ENCODE results near the gene ABCA4.

ABCA4 gene

DNA sequence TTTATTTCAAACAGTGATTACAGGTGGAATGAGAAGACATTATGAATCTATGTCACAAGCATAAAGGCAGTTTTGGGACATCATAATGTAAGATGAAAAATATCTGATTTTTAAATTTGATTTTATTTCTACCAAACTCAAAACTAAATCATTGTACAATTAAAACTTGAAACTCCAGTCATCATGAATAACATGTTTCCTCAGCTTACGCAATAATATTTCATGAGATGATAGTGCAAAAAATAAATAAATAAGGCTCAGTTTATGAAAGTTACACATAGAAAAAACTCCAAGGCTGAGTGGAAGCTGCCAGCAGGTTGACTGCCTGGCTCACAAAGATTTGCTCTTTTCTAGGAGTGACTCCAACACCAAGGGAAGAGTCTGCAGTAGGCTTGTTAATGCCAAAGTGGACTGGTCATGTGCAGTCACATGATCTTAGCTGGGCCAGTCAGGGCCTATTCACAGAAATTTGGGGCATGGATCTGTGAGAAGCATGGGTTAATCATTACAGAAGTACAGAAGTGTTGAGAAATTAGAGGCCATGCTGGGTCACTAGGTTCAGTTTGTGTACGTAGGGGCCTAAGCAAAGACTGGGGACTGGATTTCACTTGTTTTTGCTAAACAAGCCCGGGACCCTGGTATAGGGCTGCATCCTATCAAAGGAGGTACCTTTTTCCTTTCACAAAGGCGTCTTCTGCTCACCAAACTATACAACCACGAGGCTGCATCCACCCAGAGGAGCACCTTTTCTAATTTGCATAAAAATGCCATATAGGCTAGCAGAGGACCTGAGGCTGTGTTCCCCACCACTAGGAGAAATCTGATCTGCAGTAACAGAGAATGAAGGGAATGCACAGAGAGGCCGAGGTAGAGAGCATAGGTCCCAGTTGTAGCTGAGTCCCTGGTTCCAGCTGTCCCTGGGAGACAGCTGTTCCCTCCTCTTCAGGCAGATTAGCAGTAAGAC, 4.9 kb upstream of the ABCA4 start:
- Histone ChIP-seq H3K9me3 (ENCODE audit: insufficient read depth, low read length, severe bottlenecking) (no peaks in the 10 kb centered on the region), H3K4me3 (ENCODE audit: low read depth in 1 of 2, low read length in 2 of 2) (no peak overlapping the region), H3K4me1 (ENCODE audit: insufficient read depth, low read length) (no peaks in the 10 kb centered on the region), H2AFZ (ENCODE audit: low read depth, low read length) (no peak overlapping the region), H3K4me2 (ENCODE audit: insufficient read depth, low read length) (no peak overlapping the region), H3K27ac (ENCODE audit: low read length) (no peak overlapping the region), H4K20me1 (ENCODE audit: insufficient read depth, low read length) (no peaks in the 10 kb centered on the region), H3K9ac (ENCODE audit: low read depth, low read length) (no peak overlapping the region), H3K36me3 (ENCODE audit: insufficient read depth, low read length) (no peaks in the 10 kb centered on the region), H3K27me3 (ENCODE audit: insufficient read depth, low read length, poor library complexity) (no peaks in the 10 kb centered on the region), H3K79me2 (ENCODE audit: insufficient read depth, low read length) (no peaks in the 10 kb centered on the region)
- ATAC-seq (ENCODE audit: insufficient read depth, low read depth) (no peak), DNase-seq (no peak)
- TF ChIP-seq CTCF (IDR thresholded peaks at IDR 0.05; ENCODE audit: borderline replicate concordance, extremely low read depth, low read length, poor library complexity, severe bottlenecking), result no peak
- TF ChIP-seq EZH2 (IDR thresholded peaks at IDR 0.05; ENCODE audit: borderline replicate concordance, low read depth, low read length, severe bottlenecking), result no peak

GRCh38 chr1:94124538-94124937, 3.6 kb upstream of the ABCA4 start:
- ATAC-seq (ENCODE audit: insufficient read depth, low read depth), result no peak

GRCh38 chr1:94122201-94122970, 1.4 kb upstream of the ABCA4 start:
- Histone ChIP-seq H3K27me3 (ENCODE audit: insufficient read depth, low read length, poor library complexity) (no peaks in the 10 kb centered on the region), H3K9me3 (ENCODE audit: insufficient read depth, low read length, severe bottlenecking) (no peaks in the 10 kb centered on the region), H3K79me2 (ENCODE audit: insufficient read depth, low read length) (no peaks in the 10 kb centered on the region), H3K27ac (ENCODE audit: low read length) (no peak overlapping the region), H4K20me1 (ENCODE audit: insufficient read depth, low read length) (no peaks in the 10 kb centered on the region), H2AFZ (ENCODE audit: low read depth, low read length) (no peak overlapping the region), H3K9ac (ENCODE audit: low read depth, low read length) (no peak overlapping the region), H3K4me1 (ENCODE audit: insufficient read depth, low read length) (no peaks in the 10 kb centered on the region), H3K4me3 (ENCODE audit: low read depth in 1 of 2, low read length in 2 of 2) (no peak overlapping the region), H3K36me3 (ENCODE audit: insufficient read depth, low read length) (no peaks in the 10 kb centered on the region), H3K4me2 (ENCODE audit: insufficient read depth, low read length) (no peak overlapping the region)
- ATAC-seq (ENCODE audit: insufficient read depth, low read depth) (no peak), DNase-seq (no peak)
- TF ChIP-seq EZH2 (IDR thresholded peaks at IDR 0.05; ENCODE audit: borderline replicate concordance, low read depth, low read length, severe bottlenecking), result no peak
- TF ChIP-seq CTCF (IDR thresholded peaks at IDR 0.05; ENCODE audit: borderline replicate concordance, extremely low read depth, low read length, poor library complexity, severe bottlenecking), result no peak

More at GRCh38 chr1:94124538-94124937, 3.6 kb upstream of the ABCA4 start:
- no peak for TF ChIP-seq CTCF (IDR thresholded peaks at IDR 0.05; ENCODE audit: borderline replicate concordance, extremely low read depth, low read length, poor library complexity, severe bottlenecking)
- TF ChIP-seq EZH2 (IDR thresholded peaks at IDR 0.05; ENCODE audit: borderline replicate concordance, low read depth, low read length, severe bottlenecking), result no peak
- no peaks in the 10 kb centered on the region for H3K9me3 ChIP-seq (ENCODE audit: insufficient read depth, low read length, severe bottlenecking)
- H2AFZ ChIP-seq (ENCODE audit: low read depth, low read length), result no peak overlapping the region
- no peak overlapping the region for H3K27ac ChIP-seq (ENCODE audit: low read length)
- no peaks in the 10 kb centered on the region for H3K27me3 ChIP-seq (ENCODE audit: insufficient read depth, low read length, poor library complexity)
- H3K79me2 ChIP-seq (ENCODE audit: insufficient read depth, low read length), result no peaks in the 10 kb centered on the region
- H3K4me2 ChIP-seq (ENCODE audit: insufficient read depth, low read length), result no peak overlapping the region
- no peaks in the 10 kb centered on the region for H3K4me1 ChIP-seq (ENCODE audit: insufficient read depth, low read length)
- H3K36me3 ChIP-seq (ENCODE audit: insufficient read depth, low read length), result no peaks in the 10 kb centered on the region
- H3K4me3 ChIP-seq (ENCODE audit: low read depth in 1 of 2, low read length in 2 of 2), result no peak overlapping the region
- no peaks in the 10 kb centered on the region for H4K20me1 ChIP-seq (ENCODE audit: insufficient read depth, low read length)
- no peak for DNase-seq
- no peak overlapping the region for H3K9ac ChIP-seq (ENCODE audit: low read depth, low read length)

Measured in DND-41 (cell line).